Activated CD4-positive, alpha-beta T cell treated with anti-CD3 and anti-CD28 coated beads, Interleukin-2, Interleukin-6, amounts not matched to agents 100 ng/mL and 50 ng/mL, durations not matched to agents 16 hours and 8 hours (primary cell): Measurements from ENCODE around the gene IQSEC1.

Source experiments
- DNase-seq: peaks from one replicate; pipeline ENCODE4 v3.0.0-alpha.2; 2020

IQSEC1 gene

DNA sequence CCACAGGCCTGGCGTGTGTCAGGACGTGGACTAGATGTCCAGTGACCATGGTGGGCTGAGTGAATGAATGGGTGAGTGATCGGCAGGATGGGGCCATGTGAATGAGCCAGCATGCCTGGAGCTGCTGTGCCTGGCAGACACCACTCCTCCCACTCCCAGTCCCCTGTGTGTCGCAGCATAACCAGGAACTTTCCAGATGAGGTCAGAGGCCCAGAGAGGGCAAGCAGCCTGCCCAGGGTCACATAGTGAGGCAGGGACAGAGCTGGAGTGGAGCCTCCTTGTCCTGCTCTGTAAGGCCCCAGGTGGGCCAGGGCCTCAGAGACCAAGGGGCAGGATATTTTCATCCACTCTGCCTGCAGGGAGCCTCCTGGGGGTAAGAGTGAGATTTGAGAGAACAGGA, 6.4 kb downstream of the IQSEC1 start:
- no peak for DNase-seq

DNA sequence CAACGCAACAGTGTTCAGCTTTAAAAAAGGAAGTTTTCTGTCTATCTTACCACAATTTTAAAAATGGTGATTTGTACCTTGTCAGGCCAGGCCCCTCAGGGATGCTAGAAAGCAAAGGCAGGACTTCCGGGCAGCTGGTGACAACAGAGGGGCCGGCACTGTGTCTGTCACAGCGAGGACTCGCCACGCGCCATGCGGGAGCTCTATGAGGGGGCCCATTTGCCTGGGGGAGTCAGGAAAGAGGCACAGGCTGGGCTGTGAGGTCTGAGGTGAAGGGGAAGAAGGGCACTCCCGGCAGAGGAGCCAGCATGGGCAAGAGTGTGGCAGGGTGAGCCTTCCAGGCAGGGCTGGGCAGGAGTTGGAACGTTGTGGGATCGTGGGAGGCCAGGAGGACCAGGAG, 7.0 kb downstream of the IQSEC1 start:
- DNase-seq = no peak

DNA sequence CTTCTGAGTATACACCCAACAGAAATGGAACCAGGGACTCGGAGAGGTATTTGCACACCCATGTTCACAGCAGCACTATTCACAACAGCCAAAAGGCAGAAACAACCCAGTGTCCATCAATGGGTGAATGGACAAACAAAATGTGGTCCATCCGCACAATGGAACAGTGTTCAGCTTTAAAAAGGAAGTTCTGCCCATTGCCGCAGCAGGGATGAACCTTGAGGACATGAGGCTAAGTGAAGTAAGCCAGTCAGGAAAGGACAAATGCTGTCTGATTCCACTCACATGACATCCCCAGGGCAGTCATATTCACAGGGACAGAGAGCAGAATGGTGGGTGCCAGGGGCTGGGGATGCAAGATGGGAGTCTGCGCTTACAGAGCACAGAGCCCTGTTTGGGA, 7.5 kb downstream of the IQSEC1 start:
- DNase-seq = no peak

DNA sequence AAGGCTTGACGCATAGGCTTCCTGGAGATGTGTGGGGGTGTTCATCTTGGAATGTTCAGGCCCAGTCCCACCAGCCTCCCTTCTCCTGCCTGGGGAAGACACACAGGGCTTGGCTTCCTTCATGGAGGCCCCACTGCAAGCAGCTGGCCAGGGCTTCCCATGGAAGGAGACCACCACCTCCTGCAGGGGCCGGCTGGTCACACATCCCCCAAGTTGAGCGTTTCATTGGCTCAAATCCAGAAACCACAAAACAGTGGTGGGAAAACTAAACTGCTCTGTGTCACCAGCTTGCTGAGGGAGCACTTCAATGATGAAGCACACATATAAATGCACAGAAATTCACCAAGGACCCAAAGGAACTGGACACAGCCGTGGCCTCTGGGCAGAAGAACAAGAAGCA, 8.3 kb downstream of the IQSEC1 start:
- no peak for DNase-seq

DNA sequence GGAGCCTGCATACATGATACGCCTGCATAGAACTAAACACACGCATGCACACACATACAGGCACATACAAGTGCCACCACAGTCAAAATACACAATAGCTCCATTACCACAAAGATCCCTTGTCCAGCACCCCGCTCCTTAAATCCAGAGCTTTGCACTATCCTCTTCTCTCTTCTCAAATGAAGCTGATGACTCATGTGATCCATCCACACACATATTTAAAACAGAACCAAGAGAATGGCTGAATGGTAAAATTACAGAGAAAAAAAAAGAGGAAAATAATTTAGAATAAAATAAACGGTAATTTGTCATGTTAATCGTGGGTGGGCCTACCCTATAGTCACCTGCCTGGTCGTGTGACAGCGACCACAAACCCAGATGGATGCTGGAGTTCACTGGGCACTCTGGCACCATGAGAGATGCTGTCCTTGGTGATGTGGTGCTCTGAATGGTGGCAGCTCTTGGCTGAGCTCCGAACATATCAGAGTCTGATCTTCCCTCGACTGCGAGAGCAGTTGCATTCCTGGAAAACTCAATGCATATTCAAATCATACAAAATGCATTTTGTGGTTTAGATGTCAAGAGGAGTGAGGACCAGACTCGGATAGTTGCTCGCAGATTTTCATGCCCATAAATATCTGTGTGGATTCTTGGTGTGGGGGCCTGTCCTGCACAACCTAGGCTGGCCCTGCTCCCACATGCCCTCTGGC, 8.9 kb downstream of the IQSEC1 start:
- DNase-seq = no peak

DNA sequence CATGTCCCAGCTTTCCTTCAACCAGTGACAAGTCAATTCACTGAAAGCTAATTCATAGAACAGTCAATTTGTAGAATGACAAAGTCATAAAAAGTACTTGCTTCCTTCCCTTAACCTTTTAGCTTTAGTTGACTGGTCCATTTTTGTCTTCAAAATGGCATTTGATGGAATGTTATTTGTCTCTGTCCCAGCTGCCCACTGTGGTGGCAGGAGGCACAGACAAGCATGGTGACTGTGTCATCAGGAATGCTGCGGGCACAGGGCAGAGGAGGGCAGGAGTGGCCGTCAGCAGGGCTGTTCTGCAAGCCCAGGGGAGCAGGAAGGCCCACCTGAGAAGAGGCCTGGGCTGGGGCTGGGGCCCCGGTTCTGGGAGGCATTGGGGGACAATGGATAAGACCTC, 10.0 kb downstream of the IQSEC1 start:
- no peak for DNase-seq

DNA sequence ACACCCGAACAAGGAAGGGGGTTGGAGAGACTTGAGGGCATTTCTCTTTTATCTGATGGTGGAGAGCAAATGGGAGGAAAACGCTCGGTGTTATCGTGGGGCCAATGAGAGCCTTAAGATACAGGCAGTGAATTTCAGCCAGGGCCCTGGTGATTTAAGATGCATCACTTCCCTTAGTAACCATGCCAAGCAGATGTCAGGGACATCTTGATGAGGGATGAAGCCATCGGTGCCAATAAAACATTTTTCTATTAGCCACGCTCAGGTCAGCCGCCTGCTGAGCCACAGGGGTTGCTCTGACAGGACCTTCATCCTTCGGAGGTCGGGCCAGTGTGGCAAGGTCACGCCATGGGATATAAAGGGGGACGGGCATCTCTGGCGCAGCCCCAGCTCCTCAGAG, 10.6 kb downstream of the IQSEC1 start:
- DNase-seq = no peak

DNA sequence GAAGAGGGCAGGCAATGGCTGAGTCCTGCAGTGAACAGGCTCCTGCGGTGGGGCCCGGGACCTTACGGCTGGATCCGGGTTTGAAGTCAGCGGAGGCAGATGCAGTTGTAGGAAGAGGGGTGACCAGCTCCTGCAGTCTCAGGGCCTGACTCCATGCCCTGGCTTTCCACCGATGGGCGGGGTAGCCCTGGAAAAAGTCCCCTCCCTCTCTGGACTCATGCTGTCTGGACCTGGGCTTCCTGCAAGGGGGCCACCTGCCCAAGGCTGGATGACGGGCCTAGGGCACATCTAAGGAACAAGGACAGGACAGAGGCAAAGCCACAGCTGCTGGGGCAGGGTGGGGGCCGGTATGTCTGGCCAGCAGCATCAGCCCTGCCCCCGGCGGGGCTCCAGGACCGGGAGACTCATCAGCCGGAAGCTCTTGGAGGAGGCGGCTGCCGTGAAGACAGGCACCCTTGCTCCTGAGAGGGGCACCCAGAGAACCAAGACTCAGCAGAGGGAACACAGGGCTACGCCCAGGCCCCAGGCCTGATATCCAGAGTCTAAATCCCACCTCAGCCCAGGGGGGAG, 12.8 kb downstream of the IQSEC1 start:
- no peak for DNase-seq

DNA sequence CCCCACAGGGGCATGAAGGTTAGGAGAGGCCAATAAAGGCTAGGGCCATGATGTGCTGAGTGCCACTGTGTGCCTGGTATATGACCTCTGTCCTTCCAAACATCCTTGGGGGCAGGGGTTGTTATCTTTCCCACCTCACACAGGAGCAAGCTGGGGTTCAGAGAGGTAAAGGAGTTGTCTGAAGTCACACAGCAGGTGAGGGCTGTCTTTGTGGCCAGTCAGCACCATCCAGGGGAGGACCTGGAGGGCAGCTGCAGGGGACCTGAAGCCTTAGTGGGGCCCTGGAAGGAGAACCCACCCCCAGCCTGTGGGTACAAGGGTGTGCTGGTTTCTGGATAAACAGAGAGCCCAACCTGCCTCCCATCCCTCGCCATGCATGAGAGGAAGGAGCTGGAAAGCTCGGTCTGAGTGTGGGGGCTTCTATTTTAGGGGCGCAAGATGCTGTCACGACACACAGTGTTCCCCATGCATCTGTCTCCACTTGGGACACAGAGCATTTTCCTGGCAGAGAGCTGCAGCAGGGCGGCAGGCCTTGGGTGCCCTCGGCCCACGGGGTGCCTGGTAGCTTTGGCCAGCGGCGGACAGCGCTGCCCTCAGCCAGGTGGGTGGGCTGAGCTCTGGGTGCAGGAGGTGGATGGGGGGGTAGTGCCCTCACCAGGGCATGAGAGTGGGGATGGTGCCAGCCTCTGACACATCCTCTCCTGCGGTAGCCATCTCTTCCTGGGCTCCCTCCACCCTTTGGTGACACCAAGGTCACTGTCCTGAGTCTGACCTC, 14.7 kb downstream of the IQSEC1 start:
- DNase-seq = no peak

DNA sequence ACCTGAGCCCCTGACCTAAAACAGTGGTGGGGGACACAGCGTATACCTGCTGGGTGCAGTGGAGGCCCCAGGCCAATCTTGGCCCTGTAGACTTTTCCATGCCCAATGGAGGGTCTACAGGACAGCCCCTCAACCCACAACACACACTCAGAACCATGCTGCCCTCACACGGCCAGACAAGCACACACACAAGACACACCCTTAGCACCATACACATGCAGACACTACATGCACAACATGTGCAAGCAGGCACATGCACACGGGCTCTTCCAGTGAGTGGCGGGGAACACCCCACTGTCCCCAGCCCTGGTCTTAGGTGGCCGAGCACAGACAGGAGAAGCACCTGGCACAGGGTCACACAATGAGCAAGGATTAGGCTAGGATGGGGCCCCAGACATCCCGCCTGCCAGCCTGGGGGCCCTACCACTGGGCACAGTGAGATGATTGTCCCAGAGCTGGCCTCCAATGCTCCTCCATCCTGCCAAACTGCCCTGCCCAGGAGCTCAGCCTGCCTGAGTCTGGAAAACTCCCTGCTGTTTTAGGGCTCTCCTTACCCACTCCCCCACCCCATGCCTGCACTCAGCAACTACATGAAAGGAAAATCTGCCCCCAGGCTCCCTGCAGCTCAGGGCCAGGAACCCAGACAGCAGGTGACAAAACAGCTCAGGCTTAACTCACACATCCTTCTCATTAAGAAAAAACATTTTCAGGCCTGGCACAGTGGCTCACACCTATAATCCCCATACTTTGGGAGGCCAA, 15.8 kb downstream of the IQSEC1 start:
- DNase-seq = no peak

DNA sequence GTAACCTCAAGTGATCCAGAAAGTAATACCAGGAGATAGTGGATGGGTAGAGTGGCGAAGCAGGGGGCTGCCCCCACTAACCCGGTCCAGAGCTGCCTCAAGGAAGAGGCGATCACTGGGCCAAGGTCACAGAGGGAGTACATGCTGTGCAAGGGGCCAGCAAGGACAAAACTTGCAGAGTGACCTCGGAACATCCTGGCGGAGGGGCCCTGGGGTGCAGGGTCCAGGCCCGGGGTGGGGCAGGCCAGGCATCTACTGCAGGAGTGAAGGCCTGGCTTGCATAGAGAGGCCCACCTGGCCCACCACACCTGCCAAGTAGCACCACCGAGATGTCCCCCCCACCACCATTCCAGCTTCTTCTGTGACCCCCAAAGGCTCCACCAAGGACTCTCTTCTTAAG, 17.6 kb downstream of the IQSEC1 start:
- no peak for DNase-seq

DNA sequence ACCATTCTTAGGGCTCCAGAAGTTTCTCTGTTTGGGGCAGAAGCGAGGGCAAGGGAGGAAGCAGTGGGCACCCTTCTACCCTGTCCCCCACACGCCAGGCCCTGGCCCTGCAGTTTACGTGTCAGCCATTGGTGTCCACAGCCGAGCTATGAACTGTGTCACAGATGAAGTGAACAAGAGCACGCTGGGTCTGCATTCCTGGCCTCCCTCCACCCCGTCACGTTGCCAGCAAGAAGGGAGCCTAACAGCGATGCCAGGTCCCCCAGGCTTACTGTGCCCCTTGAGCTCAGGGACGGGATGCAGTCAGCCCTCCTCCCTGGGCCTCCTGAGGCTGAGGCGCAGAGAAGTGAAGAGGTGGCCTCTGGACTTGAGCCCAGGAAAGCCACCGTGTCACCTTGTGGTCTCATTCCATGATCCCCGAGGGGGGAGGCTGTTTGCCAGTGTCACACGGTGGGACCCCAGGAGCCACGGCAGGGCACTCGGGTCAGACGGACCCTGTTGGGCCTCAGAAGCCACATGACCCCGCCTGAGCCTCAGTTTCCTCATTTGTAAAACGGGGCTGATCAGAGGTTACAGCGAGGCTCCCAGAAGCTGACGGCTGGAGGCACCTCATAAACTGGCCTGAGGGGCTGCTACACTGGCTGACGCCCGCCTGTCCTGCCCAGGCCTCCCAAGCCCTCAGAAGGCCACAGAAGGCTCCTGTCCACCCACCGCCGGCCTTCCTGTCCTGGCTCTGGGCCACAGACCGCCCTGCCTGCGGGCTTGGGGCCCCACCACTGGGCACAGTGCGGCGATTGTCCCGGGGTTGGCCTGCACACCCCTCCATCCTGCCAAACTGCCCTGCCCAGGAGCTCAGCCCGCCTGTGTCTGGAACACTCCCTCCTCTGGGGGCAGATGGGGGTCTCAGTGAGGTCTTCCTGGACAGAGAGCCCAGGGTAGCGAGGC, 18.6 kb downstream of the IQSEC1 start:
- no peak for DNase-seq

DNA sequence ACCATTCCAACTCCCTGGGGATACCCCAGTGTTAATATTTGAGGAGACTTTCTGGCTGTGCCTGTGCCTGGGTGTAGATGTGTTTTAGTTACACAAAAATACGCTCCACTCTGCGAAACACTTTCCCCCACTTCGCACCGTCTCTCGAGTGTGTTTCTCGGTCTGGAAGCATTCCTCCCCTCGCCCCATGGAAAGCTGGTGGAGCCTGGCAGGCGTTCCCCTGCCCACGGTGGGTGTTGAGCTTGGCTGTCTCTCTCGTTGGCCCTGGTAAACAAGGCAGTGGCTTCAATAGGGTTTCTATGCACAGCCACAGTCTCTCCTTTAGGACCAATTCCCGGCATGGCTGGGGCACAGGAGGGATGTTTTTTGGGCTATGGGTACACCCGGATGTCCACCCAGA, 19.3 kb downstream of the IQSEC1 start:
- no peak for DNase-seq

DNA sequence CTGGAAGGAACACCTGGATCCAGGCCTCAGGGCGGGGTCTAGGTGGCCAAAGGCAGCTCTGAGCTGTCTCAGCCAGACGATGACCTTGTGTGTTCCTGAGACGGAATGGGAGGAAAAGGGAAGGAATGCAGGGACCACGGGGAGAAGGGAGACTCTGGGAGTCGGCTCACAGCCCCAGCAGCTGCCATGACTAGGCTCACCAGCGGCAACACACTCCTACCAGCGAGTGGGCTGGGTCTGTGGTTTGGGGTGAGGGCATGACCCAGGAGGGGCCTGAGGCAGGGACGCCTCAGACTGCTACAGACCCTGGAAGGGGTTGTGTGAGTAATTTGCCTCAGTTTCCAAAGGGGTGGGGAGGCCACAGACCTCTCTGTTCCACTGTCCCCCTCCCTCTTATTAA, 19.8 kb downstream of the IQSEC1 start:
- DNase-seq = no peak

DNA sequence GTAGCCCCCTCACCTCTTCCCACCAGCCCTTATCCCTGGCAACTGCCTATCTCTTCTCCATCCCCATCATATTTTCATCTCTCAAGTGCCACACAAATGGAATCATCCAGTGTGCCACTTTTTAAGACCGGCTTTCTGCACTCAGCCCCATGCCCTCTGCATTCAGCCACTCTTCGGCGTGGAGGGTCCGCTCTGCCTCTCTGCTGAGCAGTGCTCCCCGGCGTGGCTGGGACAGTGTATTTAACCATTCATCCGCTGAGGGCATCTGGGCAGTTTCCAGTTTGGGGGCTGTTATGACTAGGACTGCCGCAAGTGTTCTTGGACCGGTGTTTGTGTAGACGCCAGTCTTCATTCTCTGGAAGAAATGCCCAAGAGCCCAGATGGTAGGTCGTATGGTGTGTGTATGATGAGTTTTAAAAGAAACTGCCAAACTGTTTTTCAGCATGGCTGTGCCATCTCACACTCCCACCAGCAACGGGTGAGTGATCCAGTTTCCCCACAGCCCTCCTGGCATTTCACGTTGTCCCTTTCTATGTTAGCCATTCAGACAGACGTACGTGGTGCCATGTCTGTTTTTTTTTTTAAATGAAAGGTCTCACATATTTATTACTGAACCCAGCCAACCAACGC, 20.9 kb downstream of the IQSEC1 start:
- DNase-seq = no peak

DNA sequence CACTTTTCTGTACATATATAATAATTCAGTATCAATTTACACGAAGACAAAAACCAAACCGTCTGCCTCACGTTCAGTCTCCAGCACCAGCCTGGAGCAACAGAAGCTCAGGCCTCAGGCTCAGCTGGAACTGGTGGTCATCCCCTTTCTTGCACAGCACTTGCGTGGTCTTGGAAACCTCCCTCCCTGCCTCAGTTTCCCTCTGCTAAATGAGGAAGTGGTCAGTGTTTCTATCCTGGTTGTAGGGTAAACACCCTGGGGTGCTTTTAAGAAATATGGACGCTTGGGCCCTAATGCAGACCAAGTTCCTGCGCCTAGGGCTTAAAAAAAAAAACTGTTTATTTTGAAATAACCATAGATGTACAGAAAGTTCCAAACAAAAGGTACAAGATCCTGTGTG, 21.6 kb downstream of the IQSEC1 start:
- DNase-seq = no peak

DNA sequence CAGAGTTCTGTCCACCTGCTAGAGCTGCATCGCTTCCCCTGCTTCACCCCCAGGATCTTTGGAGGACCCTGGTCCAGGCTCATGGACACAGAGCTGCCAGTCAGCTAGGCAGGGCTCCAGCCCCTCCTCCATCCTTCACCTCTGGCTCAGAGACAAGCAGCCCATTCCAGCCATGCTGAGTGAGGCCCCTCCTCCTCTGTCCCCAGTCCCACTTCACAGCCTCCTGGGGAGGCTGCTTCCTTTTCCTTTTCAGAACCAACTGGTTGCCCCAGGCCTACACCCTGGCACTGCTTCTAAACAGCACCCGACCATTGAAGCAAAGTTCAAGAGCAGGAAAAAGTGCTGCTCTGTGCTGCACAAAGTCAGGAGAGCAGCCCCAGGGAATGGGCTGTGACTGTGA, 22.2 kb downstream of the IQSEC1 start:
- no peak for DNase-seq

DNA sequence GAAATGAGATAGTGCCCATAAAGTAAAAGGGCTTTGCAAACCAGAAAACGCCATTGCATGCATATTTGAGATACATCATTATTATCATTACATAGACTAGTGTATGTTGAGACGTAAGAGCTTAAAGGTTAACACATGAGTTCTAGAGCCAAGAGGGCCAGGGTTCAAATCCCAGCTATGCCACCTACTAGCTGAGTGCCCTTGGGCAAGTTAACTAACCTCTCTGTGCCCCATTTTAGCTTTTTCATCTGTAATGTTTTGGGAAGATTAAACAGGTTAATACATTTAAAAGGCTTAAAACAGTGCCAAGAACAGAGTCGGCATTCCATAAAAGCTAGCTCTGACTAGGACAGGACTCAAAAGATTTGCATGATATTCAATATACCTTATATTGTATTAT, 22.8 kb downstream of the IQSEC1 start:
- no peak for DNase-seq

DNA sequence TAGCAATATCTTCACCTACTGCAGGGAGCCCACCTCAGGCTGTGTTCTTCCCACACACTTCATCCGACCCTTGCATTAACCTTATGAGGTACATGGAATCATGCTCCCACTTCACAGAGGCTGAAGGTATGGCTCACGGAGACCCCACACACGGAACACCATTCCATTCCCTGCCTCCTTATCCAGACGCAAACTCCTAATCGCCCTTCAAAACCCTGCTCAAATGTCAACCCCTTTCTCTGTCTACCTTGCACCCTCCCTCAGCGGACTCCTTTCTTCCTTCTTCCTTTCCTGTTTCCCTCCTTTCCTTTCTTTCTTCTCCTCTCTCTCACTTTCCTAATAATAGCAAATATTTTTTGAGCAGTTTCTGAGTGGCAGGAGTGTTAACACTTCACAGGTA, 23.8 kb downstream of the IQSEC1 start:
- no peak for DNase-seq

DNA sequence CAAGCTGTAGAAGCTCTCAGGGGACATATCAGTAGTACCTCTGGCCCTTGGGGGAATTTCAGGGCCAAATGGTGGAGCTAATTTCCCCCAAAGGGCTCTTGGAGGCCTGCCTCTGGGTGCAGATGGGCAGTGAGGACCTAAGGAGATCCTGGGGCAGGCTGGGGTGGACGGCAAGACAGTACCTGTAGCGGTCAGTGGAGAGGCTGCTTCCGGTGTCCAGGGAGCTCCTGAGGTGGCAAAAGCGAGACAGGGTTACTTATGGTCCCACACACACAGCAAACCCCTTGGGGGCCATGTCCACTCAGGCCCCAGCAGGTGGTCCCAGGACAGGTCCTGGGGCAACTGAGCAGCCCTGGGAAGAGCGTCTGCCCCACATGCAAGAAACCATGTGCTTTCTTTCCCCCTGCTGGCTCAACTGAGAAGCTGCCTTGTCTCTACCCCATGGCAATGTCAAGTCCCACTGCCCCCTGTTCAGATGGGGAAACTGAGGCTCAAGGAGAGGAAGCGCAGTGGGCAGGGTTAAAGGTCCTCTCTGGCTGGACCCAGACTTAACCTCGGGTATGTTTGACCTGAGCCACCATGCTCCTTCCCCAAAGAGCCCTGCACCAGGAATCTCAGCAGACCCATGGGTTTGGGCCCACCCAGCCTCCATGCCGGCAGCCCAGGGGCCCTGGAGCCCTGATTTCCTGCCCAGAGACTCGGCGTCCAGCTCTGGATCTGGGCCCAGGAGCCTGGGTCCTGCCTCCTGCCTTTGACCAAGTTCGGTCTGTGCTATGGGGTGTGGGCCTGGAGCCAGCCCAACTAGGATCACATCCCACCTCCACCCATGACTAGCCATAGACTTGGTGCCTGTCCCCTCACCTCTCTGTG, 25.7 kb downstream of the IQSEC1 start:
- DNase-seq = no peak
